GM15510 (cell line): ENCODE measurements around the gene CTNND2.

Experiments
- POLR2A ChIP-seq: IDR thresholded peaks from 3 replicates; pipeline ENCODE4 v1.6.1; 2011; ENCODE audit warnings: borderline replicate concordance; ENCODE audit not compliant: insufficient read length; ENCODE audit errors: extremely low read depth

CTNND2 gene

DNA sequence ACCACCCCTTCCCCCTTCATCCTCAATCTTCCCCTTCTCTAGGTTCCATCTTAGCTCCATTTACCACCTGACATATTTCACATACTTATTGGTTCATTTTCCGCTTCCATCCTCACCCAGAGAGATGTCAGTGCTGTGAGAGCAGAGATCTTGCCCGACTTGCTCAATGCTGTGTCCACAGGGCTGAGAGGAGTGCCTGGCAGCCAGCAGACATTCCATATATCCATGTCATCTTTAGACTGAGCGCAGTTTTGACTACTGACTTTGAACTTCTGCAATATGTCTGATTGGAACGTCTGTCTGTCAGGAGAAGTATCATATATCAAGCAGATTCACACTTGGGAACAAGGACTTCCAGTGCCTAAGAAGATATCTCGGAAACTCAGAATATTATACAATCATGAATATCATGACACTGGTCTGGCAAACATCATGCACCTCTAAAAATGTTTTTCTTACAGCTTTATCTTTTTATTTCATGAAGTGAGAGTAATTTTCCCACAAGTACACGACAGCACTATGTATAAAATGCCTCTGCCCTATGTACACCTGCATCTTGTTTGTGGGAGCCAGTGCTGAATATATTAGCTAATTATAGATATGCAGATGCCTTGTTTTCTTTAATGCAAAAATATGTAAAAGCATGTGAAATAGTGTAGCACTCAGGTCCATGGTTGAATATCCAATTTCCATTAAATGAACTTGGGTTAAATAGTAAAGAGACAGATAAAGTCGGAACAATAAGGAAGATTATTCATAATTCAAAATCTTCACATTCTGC, 689.2 kb downstream of the CTNND2 start:
- TF ChIP-seq POLR2A = no peak

DNA sequence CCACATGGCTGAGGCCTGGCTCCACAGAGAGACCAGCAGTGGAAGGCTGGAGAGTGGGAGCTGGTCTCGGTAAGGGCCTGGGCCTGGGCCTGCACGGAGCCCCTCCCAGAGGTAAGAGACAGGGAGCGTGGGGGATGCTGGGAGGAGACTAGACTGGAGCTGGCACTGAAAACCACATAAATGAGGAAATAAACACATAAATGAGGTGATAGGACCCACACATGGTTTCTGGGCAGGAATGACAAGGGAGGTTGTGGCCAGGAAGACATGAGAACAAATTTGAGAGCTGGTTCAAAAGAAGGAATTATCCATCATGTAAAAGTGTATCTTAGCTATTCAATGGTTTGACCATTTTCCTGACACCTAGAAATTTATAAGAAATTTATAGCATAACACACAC, 691.5 kb downstream of the CTNND2 start:
- TF ChIP-seq POLR2A = no peak

DNA sequence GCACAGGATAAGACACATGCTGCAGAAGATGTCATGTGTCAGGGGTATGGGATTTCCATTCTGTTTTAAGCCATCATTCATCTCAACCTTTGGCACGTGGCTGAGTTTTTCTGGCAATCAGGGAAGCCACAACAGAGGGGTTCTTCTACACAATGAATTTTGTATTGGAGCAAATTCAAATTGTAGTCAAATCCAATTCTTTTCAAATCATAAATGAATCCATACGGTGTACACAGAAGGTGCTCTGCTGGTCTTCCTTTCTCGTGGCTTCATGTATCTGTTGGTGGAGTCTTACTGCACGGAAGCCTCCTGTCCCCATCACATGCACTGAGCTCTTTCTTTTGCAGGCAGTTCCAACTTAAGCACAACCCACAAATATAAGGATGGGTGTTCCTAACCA, 706.5 kb downstream of the CTNND2 start:
- no peak for TF ChIP-seq POLR2A

DNA sequence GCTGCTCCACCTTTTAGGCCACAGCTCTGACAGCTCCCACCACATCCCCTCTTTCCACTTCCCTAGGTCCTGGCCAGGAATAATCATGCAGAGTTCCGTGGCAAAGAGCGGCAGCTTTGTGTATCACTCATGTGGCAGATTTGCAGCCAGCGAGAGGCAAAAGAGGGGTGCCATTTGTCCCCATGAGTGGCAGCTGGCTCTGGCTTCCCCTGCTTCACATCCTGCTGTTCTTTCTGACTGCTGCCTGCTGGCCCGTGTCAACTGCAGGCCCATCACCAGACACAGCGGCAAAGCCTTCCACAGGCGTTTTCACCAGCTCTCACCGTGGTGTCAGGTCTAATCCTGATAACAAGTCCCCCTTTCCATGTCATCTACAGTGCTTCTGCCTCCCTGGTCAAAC, 712.6 kb downstream of the CTNND2 start:
- no peak for TF ChIP-seq POLR2A

DNA sequence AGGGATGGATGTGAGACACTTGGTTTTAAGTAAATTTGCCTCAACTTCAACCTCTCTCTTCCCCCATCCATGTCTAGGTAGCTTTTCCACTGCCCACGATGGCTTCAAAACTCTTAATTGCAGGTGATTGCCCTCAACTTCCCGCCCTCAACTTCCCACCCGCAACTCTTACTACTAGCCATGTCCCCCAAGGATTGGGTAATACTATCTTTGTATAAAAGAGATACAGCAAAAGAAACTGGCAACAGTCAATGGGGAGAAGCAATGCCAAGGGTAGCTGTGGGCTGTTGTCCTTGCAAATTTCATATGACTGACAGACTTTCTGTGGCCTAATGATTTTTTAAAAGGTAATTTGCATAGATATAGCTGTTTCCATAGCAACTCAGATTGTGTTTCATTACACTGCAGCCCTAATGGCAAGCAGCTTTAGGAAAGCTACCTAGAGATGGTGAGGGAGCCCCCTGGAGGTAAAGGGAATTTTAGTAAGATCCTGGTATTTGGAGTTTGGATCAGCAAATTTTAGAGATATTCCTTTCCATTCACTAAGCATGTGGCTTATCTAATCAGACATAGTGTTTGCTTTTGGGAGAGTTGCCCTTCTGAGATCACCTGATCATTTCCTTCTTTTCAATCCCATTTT, 721.7 kb downstream of the CTNND2 start:
- no peak for TF ChIP-seq POLR2A

DNA sequence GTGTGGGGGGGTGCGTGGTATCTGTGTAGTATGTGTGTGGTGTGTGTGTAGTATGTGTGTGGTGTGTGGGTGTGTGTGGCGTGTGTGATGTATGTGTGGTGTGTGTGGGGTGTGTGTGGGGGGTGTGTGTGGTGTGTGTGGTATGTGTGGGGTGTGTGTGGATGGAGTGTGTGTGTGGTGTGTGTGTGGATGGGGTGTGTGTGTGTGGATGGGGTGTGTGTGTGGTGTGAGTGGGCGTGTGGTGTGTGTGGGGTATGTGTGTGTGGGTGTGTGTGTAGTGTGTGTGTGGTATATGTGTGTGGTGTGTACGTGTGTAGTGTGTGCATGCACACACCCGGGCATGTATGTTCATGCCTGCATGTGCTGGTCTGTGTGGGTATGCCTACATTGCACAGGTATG, 722.3 kb downstream of the CTNND2 start:
- no peak for TF ChIP-seq POLR2A

DNA sequence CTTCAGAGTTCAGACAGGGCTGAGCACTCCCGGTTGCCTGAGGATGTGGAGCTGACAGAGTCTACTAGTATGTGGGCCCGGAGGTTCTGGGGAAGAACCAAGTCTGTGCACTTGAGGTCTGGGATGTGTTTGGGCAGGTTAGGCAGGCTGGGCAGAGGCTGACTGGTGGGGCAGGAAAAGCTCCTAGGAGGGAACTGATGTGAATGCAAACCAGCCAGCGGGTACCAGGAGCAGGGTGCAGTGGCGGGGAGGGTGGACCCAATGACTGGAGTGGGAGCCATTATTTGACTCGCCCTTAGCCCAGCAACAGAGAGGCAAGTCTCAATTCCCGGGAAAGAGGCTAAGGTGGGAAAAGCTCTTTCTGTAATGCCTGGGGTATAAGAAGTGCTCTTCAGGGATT, 723.4 kb downstream of the CTNND2 start:
- no peak for TF ChIP-seq POLR2A

DNA sequence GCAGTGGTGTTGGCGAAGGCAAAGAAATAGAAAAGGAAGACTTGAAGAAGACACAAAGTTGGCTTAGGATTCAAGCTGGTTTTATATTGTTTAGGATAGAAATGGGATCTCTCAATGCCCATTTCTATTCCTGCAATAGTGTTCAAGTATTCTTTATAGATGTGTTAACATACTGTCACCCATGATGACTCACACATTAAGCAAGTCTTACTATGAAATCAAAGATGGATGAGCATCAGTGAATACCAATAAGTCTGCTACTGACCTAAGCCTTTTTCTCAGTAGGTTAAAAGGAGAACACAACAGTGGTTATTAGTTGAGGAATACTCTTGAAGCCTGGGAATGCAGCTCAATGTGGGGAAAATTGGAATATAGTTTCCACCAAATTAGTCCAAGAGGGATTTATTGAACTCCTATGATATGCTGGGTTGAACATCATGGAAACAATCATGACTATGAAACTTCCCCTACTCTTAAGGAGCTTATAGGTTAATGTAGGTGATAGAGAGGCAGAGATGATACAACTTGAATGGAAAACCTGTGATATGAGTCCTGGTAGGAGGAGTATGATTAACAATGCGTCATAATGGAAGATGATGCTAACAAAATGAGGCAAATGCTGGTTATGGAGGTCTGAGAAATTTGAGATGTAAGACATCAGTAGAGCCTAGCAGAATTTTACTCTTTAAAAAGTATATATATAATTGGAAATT, 726.1 kb downstream of the CTNND2 start:
- no peak for TF ChIP-seq POLR2A

DNA sequence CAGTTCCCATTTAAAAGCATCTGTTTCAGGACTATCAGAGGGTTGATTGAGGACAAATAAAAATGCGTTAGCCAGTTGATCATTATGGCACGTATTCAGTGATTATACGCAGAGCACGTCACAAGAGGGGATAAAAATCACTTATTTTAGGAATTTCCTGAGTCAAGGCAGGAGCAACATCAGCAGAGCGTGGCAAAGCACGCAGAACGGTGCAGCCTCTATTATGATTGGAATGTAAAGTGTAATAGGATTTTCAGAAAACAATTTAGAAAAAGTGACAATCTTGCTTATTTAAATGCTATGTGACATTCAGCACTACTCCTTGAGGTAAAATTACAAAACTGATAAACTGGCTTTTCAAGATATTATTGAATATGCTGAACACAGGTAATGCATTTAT, 729.7 kb downstream of the CTNND2 start:
- no peak for TF ChIP-seq POLR2A

DNA sequence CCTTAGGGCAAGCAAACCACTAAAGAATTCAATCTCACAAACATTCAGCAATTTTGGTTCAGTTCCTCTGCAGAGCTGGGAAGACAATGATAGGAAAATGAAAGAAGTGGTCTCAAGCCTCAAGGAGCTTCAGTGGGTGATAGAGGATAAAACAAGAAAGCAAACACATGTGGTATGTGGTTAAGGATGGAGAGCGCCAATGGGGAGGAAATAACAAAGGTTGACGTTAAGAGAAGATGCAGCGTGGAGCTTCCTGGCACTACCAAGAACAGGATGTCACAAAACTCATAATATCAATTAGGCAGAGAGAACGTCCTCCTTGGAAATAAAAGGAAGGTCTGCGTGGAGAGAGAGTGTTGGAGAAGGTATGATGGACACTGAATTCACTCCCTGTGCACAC, 731.8 kb downstream of the CTNND2 start:
- no peak for TF ChIP-seq POLR2A

DNA sequence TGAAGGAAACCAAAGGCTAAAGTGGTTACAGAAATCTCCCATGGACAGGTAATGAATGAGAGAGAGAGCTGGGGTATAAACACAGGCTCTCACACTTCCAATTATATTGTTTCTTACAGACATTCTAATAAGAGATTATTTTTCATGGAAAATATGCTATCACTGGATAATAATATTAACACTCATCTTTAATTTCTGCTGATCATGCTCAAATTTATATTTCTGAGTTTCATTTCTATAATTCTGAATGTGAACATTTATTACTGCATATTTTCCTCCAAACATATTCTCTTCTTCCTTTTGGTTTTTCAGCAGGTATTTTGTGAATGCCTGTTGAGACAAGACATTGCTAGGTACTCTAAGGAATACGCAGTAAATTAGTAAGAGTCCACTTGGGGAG, 733.0 kb downstream of the CTNND2 start:
- no peak for TF ChIP-seq POLR2A

DNA sequence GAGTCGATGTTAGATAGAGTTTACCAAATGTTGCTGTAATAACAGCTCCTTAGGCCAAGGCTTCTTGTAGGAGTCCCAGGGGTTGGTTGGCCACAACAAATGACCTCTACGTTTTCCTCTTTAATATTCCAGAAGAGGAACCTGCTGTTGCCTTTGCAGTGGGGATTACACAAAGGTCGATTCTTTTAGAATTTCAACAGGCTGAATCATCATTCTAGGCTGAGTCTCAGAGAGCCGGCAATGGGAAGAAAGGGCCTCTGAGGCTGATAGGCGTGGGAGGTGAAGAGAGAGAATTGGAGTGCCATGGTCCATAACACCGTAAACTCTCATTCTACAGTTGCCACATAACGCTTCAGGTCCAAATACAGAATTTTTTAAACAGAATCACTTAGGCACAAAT, 737.3 kb downstream of the CTNND2 start:
- no peak for TF ChIP-seq POLR2A

DNA sequence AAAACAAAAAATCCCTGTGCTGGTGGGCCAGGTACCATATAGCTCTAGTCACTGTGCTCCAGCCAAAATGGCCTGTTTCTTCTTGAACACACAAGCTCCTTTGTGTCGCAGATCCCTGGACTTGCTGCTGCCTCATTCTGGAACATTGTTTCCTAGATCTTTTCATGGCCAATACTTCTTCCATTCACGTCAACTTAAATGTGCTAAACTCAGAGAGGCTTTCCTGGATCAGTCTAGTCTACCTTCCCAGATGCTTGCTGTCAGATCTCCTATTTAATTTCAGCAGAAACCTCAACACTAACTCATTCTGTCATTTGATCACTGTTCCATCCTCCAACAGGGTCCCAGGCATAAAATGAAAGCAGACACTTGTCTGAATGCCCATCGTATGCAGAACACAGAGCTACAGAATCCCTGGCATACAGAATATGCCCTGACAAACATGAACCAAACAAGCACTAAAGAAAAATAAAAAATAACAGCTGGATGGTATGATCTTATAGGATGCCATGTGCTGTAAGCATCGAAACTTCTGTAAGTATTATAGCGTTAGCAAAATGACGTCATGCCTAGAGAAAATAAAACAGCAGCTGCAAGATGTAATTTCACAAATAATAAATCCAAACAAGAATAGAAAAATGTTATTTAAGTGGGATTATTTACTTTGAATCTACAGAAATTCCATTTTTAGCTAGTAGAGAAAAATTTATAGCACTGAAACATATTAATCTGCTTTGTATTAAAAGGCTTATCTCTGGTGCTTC, 739.5 kb downstream of the CTNND2 start:
- no peak for TF ChIP-seq POLR2A

DNA sequence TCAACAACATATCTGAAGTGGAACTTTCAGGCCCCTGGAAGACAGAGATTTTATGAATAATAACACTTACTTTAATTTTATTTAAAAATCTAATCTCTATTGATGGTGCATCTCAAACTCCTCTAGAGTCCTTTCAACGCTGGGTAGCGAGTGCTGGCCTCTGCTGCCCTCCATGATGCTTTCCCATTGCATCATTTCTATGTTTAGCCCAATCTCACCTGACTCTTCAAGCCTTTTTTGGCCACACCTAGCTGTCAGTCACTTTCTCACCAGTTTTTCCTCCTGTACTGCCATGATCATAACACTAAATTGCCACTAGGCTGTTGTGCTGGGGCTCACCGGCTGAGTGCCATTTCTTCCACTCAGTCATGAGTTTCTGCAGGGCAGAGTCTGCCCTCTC, 747.1 kb downstream of the CTNND2 start:
- TF ChIP-seq POLR2A = no peak
